Nephron progenitor cell (in vitro differentiated cells): ENCODE data around the gene CHD1.

ENCODE experiments used
- DNase-seq: peaks from one replicate; pipeline ENCODE4 v3.0.0; 2021
- H3K27ac Mint-ChIP-seq: 2 replicates; pipeline ENCODE4 v1.8.0; 2021; ENCODE audit warnings: mild to moderate bottlenecking, moderate library complexity, mixed read lengths
- H3K27me3 Mint-ChIP-seq: 2 replicates; pipeline ENCODE4 v1.8.0; 2021; ENCODE audit warnings: mild to moderate bottlenecking, low read depth, mixed read lengths; ENCODE audit not compliant: poor library complexity
- H3K36me3 Mint-ChIP-seq: 2 replicates; pipeline ENCODE4 v1.8.0; 2021; ENCODE audit warnings: low read depth, mixed read lengths
- H3K4me1 Mint-ChIP-seq: 2 replicates; pipeline ENCODE4 v1.8.0; 2021; ENCODE audit warnings: mixed read lengths
- H3K4me3 Mint-ChIP-seq: 2 replicates; pipeline ENCODE4 v1.8.0; 2021; ENCODE audit warnings: mild to moderate bottlenecking, moderate library complexity, mixed read lengths
- H3K9me3 Mint-ChIP-seq: 2 replicates; pipeline ENCODE4 v1.8.0; 2021; ENCODE audit warnings: mild to moderate bottlenecking, moderate library complexity, mixed read lengths
- TF ChIP-seq, protein P1 (sequence below): fragments of 200-600 bp; sonication (generic); IDR thresholded peaks from 2 replicates; pipeline ENCODE4 v1.5.0; 2021; ENCODE audit warnings: antibody characterized with exemption

CHD1 gene

DNA sequence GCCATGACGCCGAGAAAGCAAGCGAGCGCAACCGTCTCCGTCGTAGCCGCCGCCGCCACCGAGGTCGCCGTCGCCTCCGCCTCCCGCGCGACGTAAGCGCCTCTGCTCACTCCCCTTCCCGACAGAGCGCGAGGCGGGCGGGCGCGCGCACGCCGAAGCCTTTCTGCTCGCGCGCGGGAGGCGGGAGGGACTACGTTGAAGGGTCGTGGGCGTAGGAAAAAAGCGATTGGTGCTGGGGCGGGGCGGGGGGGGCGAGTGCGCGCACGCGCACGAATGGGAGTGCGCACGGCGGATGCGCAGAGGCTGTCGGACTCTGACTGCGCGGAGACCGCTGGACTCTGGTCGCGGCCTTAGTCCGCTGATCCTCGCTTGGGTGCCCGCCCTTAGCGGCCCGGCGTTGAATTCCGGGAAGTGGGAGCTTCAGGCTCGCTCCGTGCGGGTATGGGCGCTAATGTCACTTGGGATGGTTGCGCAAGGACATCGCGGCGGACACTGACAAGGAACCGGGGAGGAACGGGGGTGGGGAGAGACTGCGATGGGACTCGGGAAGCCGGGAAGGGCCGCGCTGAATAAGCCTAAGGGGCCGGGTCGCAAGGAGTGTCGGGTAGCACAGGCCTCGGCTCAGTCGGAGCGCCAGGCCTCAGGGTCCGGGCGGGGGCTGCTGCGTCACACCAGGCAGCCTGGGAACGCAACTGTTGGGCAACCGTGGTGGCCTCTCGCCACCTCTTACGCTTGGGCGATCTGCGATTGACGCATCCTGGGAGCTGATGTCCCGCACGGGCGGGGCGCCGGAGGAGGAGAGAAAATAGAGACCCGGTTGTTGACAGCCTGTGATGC, at the start of gene CHD1:
Gene CHD1 (minus strand): TSS at position 135 of the 837 bp plus-strand sequence. CDS start 2,621 bp downstream, outside the sequence.
- peaks cover 22% of the 10 kb centered on the region for H3K36me3 Mint-ChIP-seq
- H3K27me3 Mint-ChIP-seq = no peaks in the 10 kb centered on the region
- TF ChIP-seq, protein P1, sequence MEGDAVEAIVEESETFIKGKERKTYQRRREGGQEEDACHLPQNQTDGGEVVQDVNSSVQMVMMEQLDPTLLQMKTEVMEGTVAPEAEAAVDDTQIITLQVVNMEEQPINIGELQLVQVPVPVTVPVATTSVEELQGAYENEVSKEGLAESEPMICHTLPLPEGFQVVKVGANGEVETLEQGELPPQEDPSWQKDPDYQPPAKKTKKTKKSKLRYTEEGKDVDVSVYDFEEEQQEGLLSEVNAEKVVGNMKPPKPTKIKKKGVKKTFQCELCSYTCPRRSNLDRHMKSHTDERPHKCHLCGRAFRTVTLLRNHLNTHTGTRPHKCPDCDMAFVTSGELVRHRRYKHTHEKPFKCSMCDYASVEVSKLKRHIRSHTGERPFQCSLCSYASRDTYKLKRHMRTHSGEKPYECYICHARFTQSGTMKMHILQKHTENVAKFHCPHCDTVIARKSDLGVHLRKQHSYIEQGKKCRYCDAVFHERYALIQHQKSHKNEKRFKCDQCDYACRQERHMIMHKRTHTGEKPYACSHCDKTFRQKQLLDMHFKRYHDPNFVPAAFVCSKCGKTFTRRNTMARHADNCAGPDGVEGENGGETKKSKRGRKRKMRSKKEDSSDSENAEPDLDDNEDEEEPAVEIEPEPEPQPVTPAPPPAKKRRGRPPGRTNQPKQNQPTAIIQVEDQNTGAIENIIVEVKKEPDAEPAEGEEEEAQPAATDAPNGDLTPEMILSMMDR = no peak
- peak; percentile 92 for DNase-seq
- peak within 1 kb of the TSS; percentile 97 for H3K4me3 Mint-ChIP-seq
- peak within 1 kb of the TSS; percentile 100 for H3K27ac Mint-ChIP-seq
- H3K4me1 Mint-ChIP-seq = peaks cover 44% of the 10 kb centered on the region
- no peaks in the 10 kb centered on the region for H3K9me3 Mint-ChIP-seq

DNA sequence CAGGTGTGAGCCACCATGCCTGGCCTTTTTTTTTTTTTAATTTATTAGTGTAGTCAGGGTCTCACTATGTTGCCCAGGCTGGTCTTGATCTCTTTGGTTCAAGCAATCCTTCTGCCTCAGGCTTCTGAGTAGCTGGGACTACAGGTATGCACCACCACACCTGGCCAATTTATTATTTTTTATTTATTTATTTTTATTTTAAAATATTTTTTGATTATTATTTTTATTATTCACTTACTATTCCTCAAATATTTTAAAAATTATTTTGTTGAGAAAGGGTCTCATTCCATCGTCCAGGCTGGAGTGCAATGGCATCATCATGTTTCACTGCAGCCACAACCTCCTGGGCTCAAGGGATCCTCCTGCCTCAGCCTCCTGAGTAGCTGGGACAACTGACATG, 49.7 kb upstream of the CHD1 start:
- peaks cover 6% of the 10 kb centered on the region for H3K27me3 Mint-ChIP-seq
- H3K9me3 Mint-ChIP-seq = no peaks in the 10 kb centered on the region
- no peaks in the 10 kb centered on the region for H3K4me1 Mint-ChIP-seq
- TF ChIP-seq, protein P1 = no peak
- no peak overlapping the region for H3K4me3 Mint-ChIP-seq
- H3K36me3 Mint-ChIP-seq = no peaks in the 10 kb centered on the region
- no peak overlapping the region for H3K27ac Mint-ChIP-seq
- no peak for DNase-seq

DNA sequence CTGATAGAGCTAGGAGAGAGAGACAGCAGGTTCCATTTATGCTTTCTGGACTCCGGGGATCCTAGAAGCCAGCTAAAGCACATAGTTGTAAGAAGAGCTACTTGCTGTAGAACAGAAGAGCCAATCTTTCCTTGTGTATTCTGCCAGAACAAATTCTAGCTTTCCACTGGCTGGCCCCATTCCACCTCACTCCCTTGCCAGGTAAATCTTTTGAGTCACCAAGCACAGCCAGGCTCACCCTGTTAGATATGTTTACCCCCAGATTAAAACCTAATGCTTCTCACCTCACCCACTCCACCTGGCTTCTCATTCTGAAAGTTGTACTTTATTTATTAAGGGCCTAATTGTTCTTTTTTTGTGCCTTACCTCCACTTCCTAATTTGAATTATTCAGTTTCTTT, 48.9 kb upstream of the CHD1 start:
- peaks cover 6% of the 10 kb centered on the region for H3K27me3 Mint-ChIP-seq
- no peak overlapping the region for H3K27ac Mint-ChIP-seq

DNA sequence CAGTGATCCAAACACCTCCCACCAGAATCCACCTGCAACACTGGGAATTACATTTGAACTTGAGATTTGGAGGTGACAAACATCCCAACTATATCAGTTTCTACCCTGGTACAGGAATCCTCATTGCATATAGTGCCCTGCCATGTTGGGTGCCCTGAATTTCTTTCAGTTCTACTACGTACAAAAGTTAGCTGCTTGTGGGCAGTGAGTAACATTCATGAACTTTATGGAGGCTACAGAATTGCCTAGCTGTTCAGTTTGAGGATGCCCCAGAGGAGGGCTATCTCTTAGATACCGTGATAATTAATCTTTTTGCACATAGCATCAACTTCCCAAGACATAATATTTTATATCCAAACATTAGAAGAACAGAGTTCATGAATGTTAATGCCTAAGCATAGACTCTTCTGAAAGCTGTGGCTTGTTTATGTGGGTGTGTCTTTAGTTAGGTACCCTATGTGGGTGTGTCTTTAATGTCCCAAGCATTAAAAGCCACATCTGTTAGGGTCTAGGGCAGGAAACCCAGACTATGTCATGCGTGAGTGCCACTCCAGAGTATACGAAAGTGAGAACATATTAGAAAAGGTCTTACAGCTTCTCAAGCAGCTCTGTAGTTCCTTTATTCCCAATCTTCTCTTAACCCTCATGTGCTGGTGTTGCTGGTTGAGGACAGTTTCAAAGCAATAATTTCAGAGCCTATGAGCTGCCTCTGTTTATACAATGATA, 47.0 kb upstream of the CHD1 start:
- Mint-ChIP-seq H3K27ac (no peak overlapping the region), H3K4me1 (no peaks in the 10 kb centered on the region), H3K4me3 (no peak overlapping the region), H3K36me3 (no peaks in the 10 kb centered on the region), H3K27me3 (peaks cover 6% of the 10 kb centered on the region), H3K9me3 (no peaks in the 10 kb centered on the region)
- TF ChIP-seq, protein P1 = no peak
- DNase-seq = no peak

More for the DNA sequence above, 48.9 kb upstream of the CHD1 start:
- Mint-ChIP-seq H3K9me3 (no peaks in the 10 kb centered on the region), H3K4me3 (no peak overlapping the region), H3K36me3 (no peaks in the 10 kb centered on the region), H3K4me1 (no peaks in the 10 kb centered on the region)
- DNase-seq = no peak
- TF ChIP-seq, protein P1 = no peak

DNA sequence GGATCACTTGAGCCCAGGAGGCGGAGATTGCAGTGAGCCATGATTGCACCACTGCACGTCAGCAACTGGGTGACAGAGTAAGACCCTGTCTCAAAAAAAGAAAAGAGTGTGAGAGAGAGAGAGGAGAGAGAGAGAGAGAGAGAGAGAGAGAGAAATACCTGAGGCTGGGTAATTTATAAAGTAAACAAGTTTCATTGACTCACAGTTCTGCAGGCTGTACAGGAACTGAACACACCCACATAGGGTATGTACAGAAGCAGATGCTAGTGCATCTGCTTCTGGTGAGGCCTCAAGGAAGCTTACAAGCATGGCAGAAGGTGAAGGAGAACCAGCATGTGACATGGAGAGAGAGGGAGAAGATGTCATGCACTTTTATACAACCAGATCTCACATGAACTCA, 46.4 kb upstream of the CHD1 start:
- H3K27me3 Mint-ChIP-seq = peaks cover 6% of the 10 kb centered on the region
- no peaks in the 10 kb centered on the region for H3K36me3 Mint-ChIP-seq
- DNase-seq = no peak
- no peak overlapping the region for H3K4me3 Mint-ChIP-seq
- no peak overlapping the region for H3K27ac Mint-ChIP-seq
- TF ChIP-seq, protein P1 = no peak
- no peaks in the 10 kb centered on the region for H3K9me3 Mint-ChIP-seq
- no peaks in the 10 kb centered on the region for H3K4me1 Mint-ChIP-seq
